ENCODE data around the gene SMIM21.
A peak's percentile ranks its signal among the peaks of the same experiment; 100 is the strongest.

SMIM21 gene

DNA sequence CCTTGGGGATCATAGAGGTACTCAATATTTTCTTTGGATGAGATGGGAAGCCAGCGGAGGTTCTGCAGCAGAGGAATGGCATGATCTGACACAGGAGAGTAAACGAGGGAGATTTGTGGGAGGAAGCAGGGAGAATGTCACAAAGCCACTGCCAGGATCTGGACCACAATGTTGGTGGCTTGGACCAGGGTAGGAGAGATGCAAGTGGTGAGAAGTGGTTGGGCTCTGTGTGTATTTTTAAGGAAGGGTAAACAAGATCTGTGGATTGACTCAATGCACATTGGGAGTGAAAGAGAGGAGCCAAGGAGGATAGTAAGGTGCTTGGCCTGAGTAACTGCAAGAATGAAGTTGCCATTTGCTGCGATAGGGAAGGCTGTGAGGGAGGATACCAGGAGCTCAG, 10.5 kb upstream of the SMIM21 start:
- DNase-seq (ENCODE audit: extremely low spot score), result no peak
- TF ChIP-seq TARDBP (IDR thresholded peaks at IDR 0.05) (no peak), FOXA1 (IDR thresholded peaks at IDR 0.05) (no peak), ARNT (IDR thresholded peaks at IDR 0.05) (no peak), HDGF (IDR thresholded peaks at IDR 0.05; ENCODE audit: borderline replicate concordance) (no peak), FOXM1 (IDR thresholded peaks at IDR 0.05; ENCODE audit: borderline replicate concordance) (no peak), SUZ12 (IDR thresholded peaks at IDR 0.05) (no peak), FOXK2 (IDR thresholded peaks at IDR 0.05) (no peak)
- CTCF ChIA-PET, result no interaction called here
- POLR2A ChIA-PET, result no interaction called here

- TF ChIP-seq ELF4 (IDR thresholded peaks at IDR 0.05), result no peak
- TF ChIP-seq SUZ12 (IDR thresholded peaks at IDR 0.05), result no peak
- no peak for TF ChIP-seq CTBP1 (IDR thresholded peaks at IDR 0.05; ENCODE audit: borderline replicate concordance)
- no peak for TF ChIP-seq FOXM1 (IDR thresholded peaks at IDR 0.05; ENCODE audit: borderline replicate concordance)
- no peak for TF ChIP-seq HDGF (IDR thresholded peaks at IDR 0.05; ENCODE audit: borderline replicate concordance)
- no peak for TF ChIP-seq SP1 (IDR thresholded peaks at IDR 0.05)
- TF ChIP-seq FOXA1 (IDR thresholded peaks at IDR 0.05), result no peak
- no peak for TF ChIP-seq ARNT (IDR thresholded peaks at IDR 0.05)
- TF ChIP-seq ZNF384 (IDR thresholded peaks at IDR 0.05), result no peak
- no peak for TF ChIP-seq BHLHE40 (IDR thresholded peaks at IDR 0.05; ENCODE audit: borderline replicate concordance)
- no peak for TF ChIP-seq TARDBP (IDR thresholded peaks at IDR 0.05)
- no peak for TF ChIP-seq LEF1 (IDR thresholded peaks at IDR 0.05; ENCODE audit: borderline replicate concordance)
- TF ChIP-seq NFRKB (IDR thresholded peaks at IDR 0.05), result no peak
- TF ChIP-seq, protein P1, sequence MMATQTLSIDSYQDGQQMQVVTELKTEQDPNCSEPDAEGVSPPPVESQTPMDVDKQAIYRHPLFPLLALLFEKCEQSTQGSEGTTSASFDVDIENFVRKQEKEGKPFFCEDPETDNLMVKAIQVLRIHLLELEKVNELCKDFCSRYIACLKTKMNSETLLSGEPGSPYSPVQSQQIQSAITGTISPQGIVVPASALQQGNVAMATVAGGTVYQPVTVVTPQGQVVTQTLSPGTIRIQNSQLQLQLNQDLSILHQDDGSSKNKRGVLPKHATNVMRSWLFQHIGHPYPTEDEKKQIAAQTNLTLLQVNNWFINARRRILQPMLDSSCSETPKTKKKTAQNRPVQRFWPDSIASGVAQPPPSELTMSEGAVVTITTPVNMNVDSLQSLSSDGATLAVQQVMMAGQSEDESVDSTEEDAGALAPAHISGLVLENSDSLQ (IDR thresholded peaks at IDR 0.05), result no peak
- TF ChIP-seq FOXK2 (IDR thresholded peaks at IDR 0.05), result no peak
- TF ChIP-seq L3MBTL2 (conservative IDR thresholded peaks at IDR 0.05), result no peak
- ChIA-PET POLR2A (no interaction called here), CTCF (no interaction called here)
- no peak for DNase-seq (ENCODE audit: extremely low spot score)
Observed at GRCh38 chr18:75433098-75433497, 5.6 kb upstream of the SMIM21 start.

- DNase-seq (ENCODE audit: extremely low spot score), result peak; percentile 8
- CTCF ChIA-PET, result no interaction called here
Observed at GRCh38 chr18:75429975-75430374, 2.5 kb upstream of the SMIM21 start.

GRCh38 chr18:75428490-75428889, 987 bp upstream of the SMIM21 start:
- POLR2A ChIA-PET, result no interaction called here
- CTCF ChIA-PET, result no interaction called here
- TF ChIP-seq L3MBTL2 (conservative IDR thresholded peaks at IDR 0.05) (no peak), NFRKB (IDR thresholded peaks at IDR 0.05) (no peak), LEF1 (IDR thresholded peaks at IDR 0.05; ENCODE audit: borderline replicate concordance) (no peak), SP1 (IDR thresholded peaks at IDR 0.05) (no peak), FOXK2 (IDR thresholded peaks at IDR 0.05) (no peak), HDGF (IDR thresholded peaks at IDR 0.05; ENCODE audit: borderline replicate concordance) (no peak), FOXM1 (IDR thresholded peaks at IDR 0.05; ENCODE audit: borderline replicate concordance) (no peak), CTBP1 (IDR thresholded peaks at IDR 0.05; ENCODE audit: borderline replicate concordance) (no peak), ELF4 (IDR thresholded peaks at IDR 0.05) (no peak), SUZ12 (IDR thresholded peaks at IDR 0.05) (no peak), ARNT (IDR thresholded peaks at IDR 0.05) (no peak), ZNF384 (IDR thresholded peaks at IDR 0.05) (no peak), TARDBP (IDR thresholded peaks at IDR 0.05) (no peak)
- TF ChIP-seq, protein P1 (IDR thresholded peaks at IDR 0.05), result no peak
- DNase-seq (ENCODE audit: extremely low spot score), result no peak

More at GRCh38 chr18:75429975-75430374, 2.5 kb upstream of the SMIM21 start:
- POLR2A ChIA-PET, result no interaction called here
- TF ChIP-seq L3MBTL2 (conservative IDR thresholded peaks at IDR 0.05), result peak; percentile 40; the same call in 1 of the 2 replicates
- TF ChIP-seq, protein P1 (IDR thresholded peaks at IDR 0.05), result peak; percentile 58
- no peak for TF ChIP-seq TARDBP (IDR thresholded peaks at IDR 0.05)
- no peak for TF ChIP-seq SUZ12 (IDR thresholded peaks at IDR 0.05)

GRCh38 chr18:75422341-75422910, 5.1 kb downstream of the SMIM21 start:
- POLR2A ChIA-PET, result no interaction called here
- no peak for DNase-seq (ENCODE audit: extremely low spot score)
- CTCF ChIA-PET, result no interaction called here

More at GRCh38 chr18:75422341-75422910, 5.1 kb downstream of the SMIM21 start:
- no peak for TF ChIP-seq FOXM1 (IDR thresholded peaks at IDR 0.05; ENCODE audit: borderline replicate concordance)
- TF ChIP-seq ARNT (IDR thresholded peaks at IDR 0.05), result no peak
- TF ChIP-seq SP1 (IDR thresholded peaks at IDR 0.05), result no peak
- no peak for TF ChIP-seq LEF1 (IDR thresholded peaks at IDR 0.05; ENCODE audit: borderline replicate concordance)
- TF ChIP-seq FOXK2 (IDR thresholded peaks at IDR 0.05), result no peak
- no peak for TF ChIP-seq ELF4 (IDR thresholded peaks at IDR 0.05)
- TF ChIP-seq NFRKB (IDR thresholded peaks at IDR 0.05), result no peak
- no peak for TF ChIP-seq HDGF (IDR thresholded peaks at IDR 0.05; ENCODE audit: borderline replicate concordance)
- no peak for TF ChIP-seq L3MBTL2 (conservative IDR thresholded peaks at IDR 0.05)
- TF ChIP-seq, protein P1 (IDR thresholded peaks at IDR 0.05), result no peak
- TF ChIP-seq FOXA1 (IDR thresholded peaks at IDR 0.05), result no peak
- no peak for TF ChIP-seq ZNF384 (IDR thresholded peaks at IDR 0.05)
- TF ChIP-seq BHLHE40 (IDR thresholded peaks at IDR 0.05; ENCODE audit: borderline replicate concordance), result no peak
